GM12878 (cell line): ENCODE results near the gene PTPRN2. TPM values are rescaled to one million over a fixed set of nuclear protein-coding genes. Genes with fewer than 3 reads are reported as not detected.

Experiments used
- ATAC-seq: fragments of 200-7000 bp; cut with Tn5 transposase; 3 replicates; pipeline ENCODE4 v1.9.1; 2020; ENCODE audit warnings: mild to moderate bottlenecking, moderate library complexity
- BruUV-seq: library from RNA; stranded (reverse); fragments of 400-500 nt; replicated peaks from 2 replicates; lab custom pipeline; 2021; lab: Mats Ljungman, UMichigan
- CTCF ChIA-PET: fragments of 300-600 bp; sonication (Branson Sonifier 250); formaldehyde crosslinking; extraction: SDS; loops from one replicate; lab custom pipeline; 2021; ENCODE audit warnings: inconsistent platforms; lab: Yijun Ruan, JAX
- POLR2A ChIA-PET: fragments of 350-600 bp; formaldehyde crosslinking; extraction: SDS; loops from one replicate; lab custom pipeline; 2021; ENCODE audit warnings: inconsistent platforms; lab: Charles Lee
- RAD21 ChIA-PET: fragments of 300-600 bp; sonication (Branson Sonifier 250); formaldehyde crosslinking; loops from one replicate; lab custom pipeline; 2023; ENCODE audit warnings: antibody characterized with exemption; ENCODE audit not compliant: unreplicated experiment; lab: Charles Lee
- SMC1A ChIA-PET: fragments of 300-600 bp; sonication (Branson Sonifier 250); formaldehyde crosslinking; loops from one replicate; lab custom pipeline; 2023; ENCODE audit not compliant: unreplicated experiment, uncharacterized antibody; lab: Charles Lee
- DNase-seq: peaks from one replicate; pipeline ENCODE4 v3.0.0-alpha.2; 2011; ENCODE audit warnings: low read depth, low spot score
- FAIRE-seq: peaks from 3 replicates; lab custom pipeline; 2011; peaks lifted over from hg19 to GRCh38; lab: Jason Lieb, UNC
- H2AFZ ChIP-seq: 2 replicates; pipeline ENCODE4 v1.6.0; 2011; ENCODE audit warnings: low read depth, low read length, control low read depth; ENCODE audit not compliant: control insufficient read depth
- H3K27ac ChIP-seq: 2 replicates; pipeline ENCODE4 v1.5.1; 2011; ENCODE audit warnings: control low read depth; ENCODE audit not compliant: control insufficient read depth, insufficient read depth
- H3K27me3 ChIP-seq, 2 experiments: replicated peaks in 1 of 2; 2 replicates each; pipeline versions ENCODE4 v1.6.0 to v1.6.1; 2011; ENCODE audit warnings: low read length in 1 of 2; ENCODE audit not compliant: control insufficient read depth in 2 of 2, insufficient read depth in 2 of 2
- H3K36me3 ChIP-seq, 2 experiments: 2 replicates each; pipeline ENCODE4 v1.5.1; 2011; ENCODE audit warnings: low read length in 1 of 2; ENCODE audit not compliant: control insufficient read depth in 2 of 2, insufficient read depth in 2 of 2
- H3K4me1 ChIP-seq: 2 replicates; pipeline ENCODE4 v1.6.1; 2011; ENCODE audit warnings: mild to moderate bottlenecking, low read length, moderate library complexity, mixed read lengths; ENCODE audit not compliant: control insufficient read depth, insufficient read depth
- H3K4me2 ChIP-seq: 2 replicates; pipeline ENCODE4 v1.6.0; 2011; ENCODE audit warnings: control low read depth; ENCODE audit not compliant: control insufficient read depth, insufficient read depth
- H3K4me3 ChIP-seq: fragments of 200-600 bp; sonication (generic); 2 replicates; pipeline ENCODE4 v1.5.1; 2016
- H3K79me2 ChIP-seq: 2 replicates; pipeline ENCODE4 v1.6.0; 2011; ENCODE audit warnings: low read length; ENCODE audit not compliant: control insufficient read depth, insufficient read depth
- H3K9ac ChIP-seq: 2 replicates; pipeline ENCODE4 v1.8.0; 2011; ENCODE audit warnings: low read length, control low read depth, mixed read lengths; ENCODE audit not compliant: control insufficient read depth, insufficient read depth
- H3K9me3 ChIP-seq: replicated peaks from 3 replicates; pipeline ENCODE4 v1.5.1; 2011; ENCODE audit warnings: mild to moderate bottlenecking, low read length; ENCODE audit not compliant: control insufficient read depth, insufficient read depth
- H4K20me1 ChIP-seq: 2 replicates; pipeline ENCODE4 v1.6.0; 2011; ENCODE audit not compliant: control insufficient read depth, insufficient read depth
- ATF3 ChIP-seq: IDR thresholded peaks from 2 replicates; pipeline ENCODE4 v1.6.1; 2011; ENCODE audit warnings: low read depth, mild to moderate bottlenecking, low read length, moderate library complexity, borderline replicate concordance; ENCODE audit errors: extremely low read depth
- BHLHE40 ChIP-seq, 2 experiments: fragments of 450-650 bp in 1 of 2; IDR thresholded peaks; 2 replicates each; pipeline ENCODE4 v1.6.1; 2011 to 2017; ENCODE audit warnings: low read depth in 2 of 2, borderline replicate concordance in 1 of 2, improper control_type of control experiment in 1 of 2, low read length in 1 of 2, mild to moderate bottlenecking in 1 of 2
- BMI1 ChIP-seq: fragments of 450-650 bp; IDR thresholded peaks from 2 replicates; pipeline ENCODE4 v1.6.1; 2016; ENCODE audit warnings: mild to moderate bottlenecking, moderate library complexity, borderline replicate concordance
- CEBPZ ChIP-seq: fragments of 150-350 bp; IDR thresholded peaks from 2 replicates; pipeline ENCODE4 v1.6.1; 2016; ENCODE audit warnings: low read depth, low read length
- ETV6 ChIP-seq, 2 experiments: fragments of 450-650 bp in 1 of 2; IDR thresholded peaks in 1 of 2; conservative IDR thresholded peaks in 1 of 2; 2 replicates each; pipeline ENCODE4 v1.6.1; 2014; ENCODE audit warnings: antibody characterized with exemption in 1 of 2, borderline replicate concordance in 1 of 2, low read depth in 1 of 2, mild to moderate bottlenecking in 1 of 2, moderate library complexity in 1 of 2
- MYC ChIP-seq: IDR thresholded peaks from 2 replicates; pipeline ENCODE4 v1.6.1; 2011; ENCODE audit warnings: mild to moderate bottlenecking, low read length, moderate library complexity, inconsistent platforms; ENCODE audit not compliant: insufficient read depth, insufficient replicate concordance, insufficient read length, severe bottlenecking
- POLR2A ChIP-seq: IDR thresholded peaks from 2 replicates; pipeline ENCODE4 v1.6.1; 2011; ENCODE audit warnings: low read depth, mild to moderate bottlenecking, low read length
- SIX5 ChIP-seq: IDR thresholded peaks from 2 replicates; pipeline ENCODE4 v1.6.1; 2011; ENCODE audit warnings: mild to moderate bottlenecking, low read depth, low read length, moderate library complexity; ENCODE audit not compliant: severe bottlenecking
- WRNIP1 ChIP-seq: IDR thresholded peaks from 2 replicates; pipeline ENCODE4 v1.6.1; 2011; ENCODE audit warnings: low read depth, low read length, improper control_type of control experiment, borderline replicate concordance
- WGBS: methylation state at CpG from one replicate; pipeline ENCODE4 v1.1.6; 2016; ENCODE audit warnings: low lambda C conversion rate; ENCODE audit not compliant: insufficient replicate concordance, insufficient coverage; ENCODE audit errors: missing lambda C conversion rate; 5-methylcytosine and 5-hydroxymethylcytosine counted together
- in situ Hi-C: fragments of 300-500 bp; cut with MboI; formaldehyde crosslinking; loops from 9 replicates; pipeline ENCODE4 v1.14.3; 2018; ENCODE audit warnings: mixed read lengths
- intact Hi-C: fragments of 100-400 bp; cut with micrococcal nuclease; formaldehyde crosslinking; loops from one replicate; pipeline ENCODE4 v1.14.2; 2022; ENCODE audit not compliant: unreplicated experiment
- polyA plus RNA-seq, 11 experiments: library from polyadenylated mRNA; depleted of rRNA in 4 of 11; unstranded in 6 of 11; stranded (reverse) in 5 of 11; fragments of >200 nt; fragmentation: Nextera tagmentation in 4 of 11; fragmentation: Illumina TruSeq in 1 of 11; extraction: Ambion mirVana in 4 of 11; extraction: Trizol in 1 of 11; gene quantifications; 1 replicate in 1 of 11; 2 replicates in 10 of 11; pipeline versions ENCODE4 v1.2.1 to v1.2.3, GENCODE V29; 2011 to 2016; ENCODE audit warnings: inconsistent platforms in 2 of 11, missing spikeins in 2 of 11, low read depth in 1 of 11
- total RNA-seq, 4 experiments: library from RNA; depleted of rRNA in 3 of 4; stranded (reverse); fragments of >200 nt in 3 of 4; fragmentation: Illumina TruSeq in 1 of 4; extraction: Trizol in 1 of 4; gene quantifications; 2 replicates each; pipeline versions ENCODE4 v1.2.1 to v1.2.3, GENCODE V29; 2013 to 2021
- TF ChIP-seq, protein P1 (sequence below): fragments of 450-650 bp; IDR thresholded peaks from 2 replicates; pipeline ENCODE4 v1.6.1; 2017; ENCODE audit warnings: antibody characterized with exemption, mild to moderate bottlenecking, moderate library complexity

PTPRN2 gene
- total and polyA plus RNA-seq, 10 of the 15 experiments (the other 5 are each of a cell fraction or from before 2014, with no cell fraction given): 5.4 TPM; not detected in 9

DNA sequence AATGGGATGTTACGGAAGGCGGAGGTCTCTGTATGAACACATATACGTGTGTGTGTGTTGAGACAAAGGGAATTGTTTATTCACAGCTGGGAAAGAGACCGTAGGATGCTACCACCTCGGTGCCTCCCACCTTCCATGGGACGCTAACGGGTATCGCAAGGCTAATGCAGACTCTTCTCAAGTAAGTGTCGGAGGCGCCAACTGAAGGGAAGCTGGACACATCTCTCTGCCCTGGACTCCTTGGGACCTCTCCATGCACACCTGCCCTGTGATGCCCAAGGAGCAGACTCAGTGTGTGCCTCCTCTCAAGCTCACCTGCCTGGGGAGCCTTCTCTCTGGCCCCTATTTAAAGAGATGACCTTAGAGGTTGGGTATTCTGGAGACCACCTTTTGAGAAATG, 1020.0 kb downstream of the PTPRN2 start:
- TF ChIP-seq, protein P1, sequence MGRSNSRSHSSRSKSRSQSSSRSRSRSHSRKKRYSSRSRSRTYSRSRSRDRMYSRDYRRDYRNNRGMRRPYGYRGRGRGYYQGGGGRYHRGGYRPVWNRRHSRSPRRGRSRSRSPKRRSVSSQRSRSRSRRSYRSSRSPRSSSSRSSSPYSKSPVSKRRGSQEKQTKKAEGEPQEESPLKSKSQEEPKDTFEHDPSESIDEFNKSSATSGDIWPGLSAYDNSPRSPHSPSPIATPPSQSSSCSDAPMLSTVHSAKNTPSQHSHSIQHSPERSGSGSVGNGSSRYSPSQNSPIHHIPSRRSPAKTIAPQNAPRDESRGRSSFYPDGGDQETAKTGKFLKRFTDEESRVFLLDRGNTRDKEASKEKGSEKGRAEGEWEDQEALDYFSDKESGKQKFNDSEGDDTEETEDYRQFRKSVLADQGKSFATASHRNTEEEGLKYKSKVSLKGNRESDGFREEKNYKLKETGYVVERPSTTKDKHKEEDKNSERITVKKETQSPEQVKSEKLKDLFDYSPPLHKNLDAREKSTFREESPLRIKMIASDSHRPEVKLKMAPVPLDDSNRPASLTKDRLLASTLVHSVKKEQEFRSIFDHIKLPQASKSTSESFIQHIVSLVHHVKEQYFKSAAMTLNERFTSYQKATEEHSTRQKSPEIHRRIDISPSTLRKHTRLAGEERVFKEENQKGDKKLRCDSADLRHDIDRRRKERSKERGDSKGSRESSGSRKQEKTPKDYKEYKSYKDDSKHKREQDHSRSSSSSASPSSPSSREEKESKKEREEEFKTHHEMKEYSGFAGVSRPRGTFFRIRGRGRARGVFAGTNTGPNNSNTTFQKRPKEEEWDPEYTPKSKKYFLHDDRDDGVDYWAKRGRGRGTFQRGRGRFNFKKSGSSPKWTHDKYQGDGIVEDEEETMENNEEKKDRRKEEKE: no peak
- ChIA-PET SMC1A (no interaction called here), CTCF (no interaction called here), RAD21 (no interaction called here), POLR2A (no interaction called here)
- H3K4me3 ChIP-seq: no peak overlapping the region
- H3K4me1 ChIP-seq: no peaks in the 10 kb centered on the region; the same call in 1 of the 2 replicates
- H4K20me1 ChIP-seq: no peaks in the 10 kb centered on the region
- no peak for FAIRE-seq
- H3K9ac ChIP-seq: no peak overlapping the region
- intact Hi-C loops (no loop called here), in situ Hi-C loops (no loop called here)
- H3K27ac ChIP-seq: no peak overlapping the region
- no peak overlapping the region for H2AFZ ChIP-seq
- WGBS: 86% methylated on average over 10 of the region's 10 CpGs
- no peak overlapping the region for H3K4me2 ChIP-seq
- no peaks in the 10 kb centered on the region for H3K79me2 ChIP-seq
- no peak for DNase-seq
- no TSS peak for BruUV-seq
- no peaks in the 10 kb centered on the region for H3K27me3 ChIP-seq
- no peaks in the 10 kb centered on the region for H3K36me3 ChIP-seq
- no peaks in the 10 kb centered on the region; the same call in 2 of the 3 replicates for H3K9me3 ChIP-seq
- no peak for ATAC-seq

DNA sequence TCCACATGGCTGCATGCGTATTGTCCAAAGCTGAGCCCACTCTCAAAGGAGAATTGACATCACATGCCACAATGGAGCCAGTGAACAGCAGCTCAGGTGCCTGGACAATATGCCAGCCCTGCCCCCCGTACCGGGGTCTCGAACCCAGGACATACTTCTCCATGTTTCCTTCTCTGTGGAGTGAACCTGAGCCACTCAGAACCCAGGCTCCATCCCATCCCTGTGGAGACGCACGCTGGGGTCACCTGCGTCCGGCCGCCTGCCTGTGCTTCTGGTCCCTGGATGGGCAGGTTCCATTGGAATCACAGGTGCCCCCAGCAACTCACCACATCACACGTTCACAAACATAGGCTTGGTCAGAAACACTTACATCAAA, 1021.0 kb downstream of the PTPRN2 start:
- no peak for DNase-seq
- Histone ChIP-seq H4K20me1 (no peaks in the 10 kb centered on the region), H3K27ac (no peak overlapping the region), H3K36me3 (no peaks in the 10 kb centered on the region), H3K4me2 (no peak overlapping the region), H3K4me1 (no peaks in the 10 kb centered on the region; the same call in 1 of the 2 replicates), H3K9me3 (no peaks in the 10 kb centered on the region; the same call in 2 of the 3 replicates), H3K4me3 (no peak overlapping the region), H3K79me2 (no peaks in the 10 kb centered on the region), H3K27me3 (no peaks in the 10 kb centered on the region), H2AFZ (no peak overlapping the region), H3K9ac (no peak overlapping the region)
- FAIRE-seq: no peak
- ChIA-PET POLR2A (no interaction called here), SMC1A (no interaction called here), CTCF (no interaction called here), RAD21 (no interaction called here)
- in situ Hi-C loops (no loop called here), intact Hi-C loops (no loop called here)
- 57% methylated on average over 10 of the region's 10 CpGs for WGBS
- no TSS peak for BruUV-seq
- no peak for ATAC-seq
- TF ChIP-seq BHLHE40 (IDR thresholded peaks at IDR 0.05; ENCODE audit: borderline replicate concordance in 1 of 2, low read depth in 2 of 2, low read length in 1 of 2): no peak
- TF ChIP-seq ATF3: no peak
- TF ChIP-seq POLR2A: no peak
- TF ChIP-seq SIX5: no peak
- TF ChIP-seq WRNIP1: no peak
- no peak for TF ChIP-seq BMI1
- no peak for TF ChIP-seq ETV6 (conservative IDR thresholded peaks at IDR 0.05 in 1 of 2, IDR thresholded peaks at IDR 0.05 in 1 of 2; ENCODE audit: borderline replicate concordance in 1 of 2, low read depth in 1 of 2)
- no peak for TF ChIP-seq CEBPZ
- TF ChIP-seq MYC: no peak
